ENCODE measurements around the gene TCF4.

DNA sequence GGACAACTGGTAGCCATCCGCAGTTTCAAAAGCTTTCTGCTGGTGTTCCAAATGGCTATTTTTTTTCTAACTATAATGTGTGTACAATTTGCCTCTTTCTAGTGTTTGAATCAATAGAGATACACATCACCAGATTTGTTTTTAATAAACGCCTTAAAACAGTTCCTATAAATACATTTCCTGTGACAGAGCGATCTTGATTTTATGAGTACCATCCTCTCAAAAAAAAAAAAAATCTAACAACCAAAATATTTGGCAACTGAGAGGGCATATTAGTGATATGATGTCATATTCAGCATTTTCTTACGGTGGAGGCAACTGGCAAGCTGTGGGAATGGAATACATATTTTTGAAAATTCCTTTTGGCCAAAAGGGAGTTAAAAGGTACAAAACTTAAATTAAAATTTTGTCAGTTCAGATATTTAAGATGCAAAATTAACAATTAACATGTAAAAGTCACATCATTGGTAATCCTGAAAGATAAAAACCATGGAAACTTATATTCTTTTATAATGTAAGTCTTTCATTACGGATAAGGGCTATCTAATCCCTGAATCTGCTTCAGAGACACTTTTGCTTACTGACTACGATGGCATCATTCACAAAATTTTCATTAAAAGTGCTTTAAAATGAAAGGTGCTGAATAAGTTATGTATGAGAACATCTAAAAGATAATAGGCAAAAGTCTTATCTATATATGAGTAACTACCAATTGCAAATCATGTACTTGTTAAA lies 268.4 kb downstream of the TCF4 start:
- TF ChIP-seq, protein P1, sequence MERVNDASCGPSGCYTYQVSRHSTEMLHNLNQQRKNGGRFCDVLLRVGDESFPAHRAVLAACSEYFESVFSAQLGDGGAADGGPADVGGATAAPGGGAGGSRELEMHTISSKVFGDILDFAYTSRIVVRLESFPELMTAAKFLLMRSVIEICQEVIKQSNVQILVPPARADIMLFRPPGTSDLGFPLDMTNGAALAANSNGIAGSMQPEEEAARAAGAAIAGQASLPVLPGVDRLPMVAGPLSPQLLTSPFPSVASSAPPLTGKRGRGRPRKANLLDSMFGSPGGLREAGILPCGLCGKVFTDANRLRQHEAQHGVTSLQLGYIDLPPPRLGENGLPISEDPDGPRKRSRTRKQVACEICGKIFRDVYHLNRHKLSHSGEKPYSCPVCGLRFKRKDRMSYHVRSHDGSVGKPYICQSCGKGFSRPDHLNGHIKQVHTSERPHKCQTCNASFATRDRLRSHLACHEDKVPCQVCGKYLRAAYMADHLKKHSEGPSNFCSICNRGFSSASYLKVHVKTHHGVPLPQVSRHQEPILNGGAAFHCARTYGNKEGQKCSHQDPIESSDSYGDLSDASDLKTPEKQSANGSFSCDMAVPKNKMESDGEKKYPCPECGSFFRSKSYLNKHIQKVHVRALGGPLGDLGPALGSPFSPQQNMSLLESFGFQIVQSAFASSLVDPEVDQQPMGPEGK (CRISPR knock-in tag; IDR thresholded peaks at IDR 0.05; ENCODE audit: borderline replicate concordance): no peak
- no peak for TF ChIP-seq SNAI2 (CRISPR knock-in tag; IDR thresholded peaks at IDR 0.05)
- no peak for TF ChIP-seq TSHZ2 (CRISPR knock-in tag; IDR thresholded peaks at IDR 0.05)
- no peak for TF ChIP-seq PPARA (CRISPR knock-in tag; IDR thresholded peaks at IDR 0.05; ENCODE audit: borderline replicate concordance)
- no peak for TF ChIP-seq ZFP30 (CRISPR knock-in tag; IDR thresholded peaks at IDR 0.05)
- TF ChIP-seq ZFP3 (CRISPR knock-in tag; IDR thresholded peaks at IDR 0.05): no peak
- TF ChIP-seq BACH2 (CRISPR knock-in tag; IDR thresholded peaks at IDR 0.05; ENCODE audit: borderline replicate concordance): no peak
- TF ChIP-seq, protein P2, sequence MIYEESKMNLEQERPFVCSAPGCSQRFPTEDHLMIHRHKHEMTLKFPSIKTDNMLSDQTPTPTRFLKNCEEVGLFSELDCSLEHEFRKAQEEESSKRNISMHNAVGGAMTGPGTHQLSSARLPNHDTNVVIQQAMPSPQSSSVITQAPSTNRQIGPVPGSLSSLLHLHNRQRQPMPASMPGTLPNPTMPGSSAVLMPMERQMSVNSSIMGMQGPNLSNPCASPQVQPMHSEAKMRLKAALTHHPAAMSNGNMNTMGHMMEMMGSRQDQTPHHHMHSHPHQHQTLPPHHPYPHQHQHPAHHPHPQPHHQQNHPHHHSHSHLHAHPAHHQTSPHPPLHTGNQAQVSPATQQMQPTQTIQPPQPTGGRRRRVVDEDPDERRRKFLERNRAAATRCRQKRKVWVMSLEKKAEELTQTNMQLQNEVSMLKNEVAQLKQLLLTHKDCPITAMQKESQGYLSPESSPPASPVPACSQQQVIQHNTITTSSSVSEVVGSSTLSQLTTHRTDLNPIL (CRISPR knock-in tag; IDR thresholded peaks at IDR 0.05; ENCODE audit: low read depth): no peak
- TF ChIP-seq TOX (CRISPR knock-in tag; IDR thresholded peaks at IDR 0.05; ENCODE audit: borderline replicate concordance): no peak
- TF ChIP-seq POU6F1 (CRISPR knock-in tag; IDR thresholded peaks at IDR 0.05; ENCODE audit: borderline replicate concordance, low read depth): no peak

All from SK-N-SH treated with all-trans-retinoic acid at 6 μM for 48 hours (cell line).